ENCODE data around the gene MLLT10. TPM values are rescaled to one million over a fixed set of nuclear protein-coding genes. Genes with fewer than 3 reads are reported as not detected.
"Not testable (repeated sequence)": the region's sequence is repeated elsewhere in the genome, so short reads cannot be mapped to it uniquely, and the experiment has no call there.

MLLT10 gene
- total RNA-seq, 1 donor from 2014 or later: 53.3 TPM

DNA sequence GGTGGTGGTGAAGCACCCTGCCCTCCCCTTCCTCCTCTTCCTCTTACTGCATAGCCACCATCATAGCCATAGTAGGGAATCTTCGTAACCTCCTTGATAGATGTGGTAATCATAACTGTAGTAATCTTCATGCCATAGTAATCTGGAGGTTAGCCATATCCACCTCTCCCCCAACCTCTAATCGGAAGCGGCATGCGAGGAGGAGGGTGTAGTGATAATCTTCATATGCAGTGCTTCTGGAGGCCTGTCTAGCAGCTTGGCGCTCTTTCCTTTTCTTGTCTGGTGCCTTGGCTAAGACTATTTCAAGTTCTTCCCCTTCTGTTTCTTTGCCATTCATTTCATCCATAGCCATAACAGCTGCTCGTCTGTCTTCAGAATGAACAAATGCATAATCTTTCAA lies 90.9 kb downstream of the MLLT10 start:
- H3K27me3 ChIP-seq: no peaks in the 10 kb centered on the region
- intact Hi-C loops (cut with DNase I): no loop called here
- H3K36me3 ChIP-seq: peaks cover 0 to 19% of the 10 kb centered on the region in 2 donors
- no peak for DNase-seq (ENCODE audit: extremely low spot score in 2 of 2)
- no peak overlapping the region for H3K27ac ChIP-seq
- no peak overlapping the region for H3K4me3 ChIP-seq
- H3K9me3 ChIP-seq: no peaks in the 10 kb centered on the region
- no peak for TF ChIP-seq POLR2AphosphoS5 (IDR thresholded peaks at IDR 0.05; ENCODE audit: insufficient read depth in 1 of 2, low read depth in 1 of 2)
- TF ChIP-seq POLR2A (IDR thresholded peaks at IDR 0.05): no peak
- TF ChIP-seq, protein P1, sequence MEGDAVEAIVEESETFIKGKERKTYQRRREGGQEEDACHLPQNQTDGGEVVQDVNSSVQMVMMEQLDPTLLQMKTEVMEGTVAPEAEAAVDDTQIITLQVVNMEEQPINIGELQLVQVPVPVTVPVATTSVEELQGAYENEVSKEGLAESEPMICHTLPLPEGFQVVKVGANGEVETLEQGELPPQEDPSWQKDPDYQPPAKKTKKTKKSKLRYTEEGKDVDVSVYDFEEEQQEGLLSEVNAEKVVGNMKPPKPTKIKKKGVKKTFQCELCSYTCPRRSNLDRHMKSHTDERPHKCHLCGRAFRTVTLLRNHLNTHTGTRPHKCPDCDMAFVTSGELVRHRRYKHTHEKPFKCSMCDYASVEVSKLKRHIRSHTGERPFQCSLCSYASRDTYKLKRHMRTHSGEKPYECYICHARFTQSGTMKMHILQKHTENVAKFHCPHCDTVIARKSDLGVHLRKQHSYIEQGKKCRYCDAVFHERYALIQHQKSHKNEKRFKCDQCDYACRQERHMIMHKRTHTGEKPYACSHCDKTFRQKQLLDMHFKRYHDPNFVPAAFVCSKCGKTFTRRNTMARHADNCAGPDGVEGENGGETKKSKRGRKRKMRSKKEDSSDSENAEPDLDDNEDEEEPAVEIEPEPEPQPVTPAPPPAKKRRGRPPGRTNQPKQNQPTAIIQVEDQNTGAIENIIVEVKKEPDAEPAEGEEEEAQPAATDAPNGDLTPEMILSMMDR (IDR thresholded peaks at IDR 0.05): no peak
- peaks cover 23% of the 10 kb centered on the region for H3K4me1 ChIP-seq

DNA sequence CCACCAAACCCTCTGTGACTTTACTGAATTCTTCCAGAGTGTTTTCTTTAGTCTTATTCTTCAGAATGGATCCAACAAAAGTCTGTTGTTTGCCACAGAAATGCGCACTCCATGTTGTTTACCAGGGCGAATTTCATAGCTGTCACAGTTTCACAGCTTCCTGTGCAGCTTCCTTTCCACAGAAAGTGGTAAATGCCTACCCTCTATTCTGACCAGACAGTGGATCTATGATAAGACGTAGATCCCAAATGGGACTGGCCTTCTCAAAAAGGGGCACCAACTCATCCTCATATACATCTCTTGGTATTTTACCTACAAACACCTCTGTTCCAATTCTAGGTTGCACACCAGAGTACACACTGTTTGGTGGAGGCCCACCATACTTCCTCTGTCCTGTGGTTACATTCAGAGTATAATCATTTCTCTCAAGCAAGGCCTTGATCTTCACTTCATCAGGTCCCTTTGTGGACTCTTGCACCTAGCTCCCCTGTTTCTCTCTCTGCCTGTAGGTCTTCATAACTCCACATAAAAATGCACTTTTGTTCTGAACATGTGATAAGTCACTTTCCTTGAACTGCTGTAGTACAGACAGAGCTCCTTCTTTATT lies 91.7 kb downstream of the MLLT10 start:
- Histone ChIP-seq H3K4me3 (no peak overlapping the region), H3K27ac (no peak overlapping the region), H3K4me1 (peaks cover 23% of the 10 kb centered on the region), H3K27me3 (no peaks in the 10 kb centered on the region), H3K36me3 (peaks cover 0 to 18% of the 10 kb centered on the region in 2 donors), H3K9me3 (no peaks in the 10 kb centered on the region)
- intact Hi-C loops (cut with DNase I): no loop called here
- DNase-seq (ENCODE audit: extremely low spot score in 2 of 2): no peak
- TF ChIP-seq, protein P1 (IDR thresholded peaks at IDR 0.05): no peak
- TF ChIP-seq POLR2A (IDR thresholded peaks at IDR 0.05): no peak
- no peak for TF ChIP-seq POLR2AphosphoS5 (IDR thresholded peaks at IDR 0.05; ENCODE audit: insufficient read depth in 1 of 2, low read depth in 1 of 2)

DNA sequence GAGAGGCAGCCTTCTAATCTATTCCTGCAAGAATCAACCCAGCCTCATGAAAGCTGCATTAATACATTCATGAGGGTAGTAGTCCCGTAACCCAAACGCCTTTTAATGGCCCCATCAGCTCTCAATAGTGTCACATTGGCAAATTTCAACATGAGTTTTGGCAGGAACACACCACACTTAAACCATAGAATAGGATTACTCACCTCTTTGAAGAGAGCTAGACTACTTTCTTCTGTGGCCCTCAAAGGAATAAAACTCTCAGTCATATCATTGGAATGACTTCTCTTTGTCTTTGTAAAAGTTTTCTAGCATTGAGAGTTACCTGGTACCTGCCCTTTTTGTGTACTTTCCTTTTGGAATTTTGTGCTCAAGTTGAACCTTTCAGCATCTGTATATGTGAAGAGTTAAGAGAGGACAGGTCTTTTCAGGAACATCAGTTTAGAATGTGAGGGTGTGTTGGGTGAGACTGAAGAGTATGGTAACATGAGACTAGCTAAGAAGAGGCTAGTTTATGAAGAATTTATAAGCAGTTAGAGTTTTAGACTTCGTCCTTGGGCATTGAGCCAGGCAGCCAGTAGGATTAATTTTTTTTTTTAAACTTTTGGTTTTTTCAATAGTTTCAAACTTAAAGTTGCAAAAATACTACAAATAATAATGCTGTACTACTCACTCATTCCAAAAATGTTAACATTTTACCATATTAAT lies 92.6 kb downstream of the MLLT10 start:
- Histone ChIP-seq H3K4me3 (no peak overlapping the region), H3K4me1 (peaks cover 23% of the 10 kb centered on the region), H3K36me3 (peaks cover 0 to 14% of the 10 kb centered on the region in 2 donors), H3K27me3 (no peaks in the 10 kb centered on the region), H3K9me3 (no peaks in the 10 kb centered on the region), H3K27ac (no peak overlapping the region)
- TF ChIP-seq, protein P1 (IDR thresholded peaks at IDR 0.05): no peak
- intact Hi-C loops (cut with DNase I): no loop called here
- DNase-seq (ENCODE audit: extremely low spot score in 2 of 2): no peak

DNA sequence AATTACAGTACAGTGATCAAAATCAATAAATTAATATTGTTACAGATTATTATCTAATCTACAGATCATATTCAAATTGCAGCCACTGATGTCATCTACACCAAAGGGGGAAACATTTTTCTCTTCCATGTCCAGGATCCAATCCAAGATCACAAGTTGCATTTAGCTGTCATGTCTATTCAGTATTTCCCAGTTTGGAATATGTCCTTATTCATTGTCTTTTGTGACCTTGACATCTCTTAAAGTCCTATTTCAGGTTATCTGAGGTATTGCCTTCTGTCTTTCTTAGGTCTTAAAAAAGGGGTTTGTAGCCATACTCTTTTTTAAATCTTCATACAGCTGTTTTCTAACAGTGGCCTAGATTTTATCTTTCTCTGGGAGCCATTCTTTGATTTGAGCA lies 93.3 kb downstream of the MLLT10 start:
- H3K4me1 ChIP-seq: peaks cover 23% of the 10 kb centered on the region
- H3K27me3 ChIP-seq: no peaks in the 10 kb centered on the region
- intact Hi-C loops (cut with DNase I): no loop called here
- no peak overlapping the region for H3K4me3 ChIP-seq
- no peak for DNase-seq (ENCODE audit: extremely low spot score in 2 of 2)
- H3K9me3 ChIP-seq: no peaks in the 10 kb centered on the region
- H3K36me3 ChIP-seq: peaks cover 0 to 13% of the 10 kb centered on the region in 2 donors
- H3K27ac ChIP-seq: no peak overlapping the region
- TF ChIP-seq, protein P1 (IDR thresholded peaks at IDR 0.05): no peak
- no peak for TF ChIP-seq POLR2AphosphoS5 (IDR thresholded peaks at IDR 0.05; ENCODE audit: insufficient read depth in 1 of 2, low read depth in 1 of 2)
- TF ChIP-seq POLR2A (IDR thresholded peaks at IDR 0.05): no peak

DNA sequence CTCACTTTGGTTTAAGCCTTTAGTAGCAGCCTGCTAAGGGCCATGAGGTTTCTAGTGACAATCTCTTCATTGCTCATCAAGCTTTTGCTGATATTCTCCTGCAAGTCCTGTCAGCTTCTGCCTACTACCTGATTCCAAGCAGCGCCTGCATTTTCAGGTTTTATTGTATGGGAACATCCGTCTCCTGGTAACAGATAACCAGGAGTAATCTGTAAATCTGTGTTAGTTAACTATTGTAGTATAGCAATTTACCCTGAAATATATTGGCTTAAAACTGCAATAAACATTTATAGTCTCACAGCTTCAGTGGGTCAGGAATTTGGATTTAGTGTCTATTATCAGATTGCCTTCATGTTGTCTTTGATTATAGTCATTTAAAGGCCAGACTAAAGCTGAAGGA lies 94.0 kb downstream of the MLLT10 start:
- intact Hi-C loops (cut with DNase I): no loop called here

DNA sequence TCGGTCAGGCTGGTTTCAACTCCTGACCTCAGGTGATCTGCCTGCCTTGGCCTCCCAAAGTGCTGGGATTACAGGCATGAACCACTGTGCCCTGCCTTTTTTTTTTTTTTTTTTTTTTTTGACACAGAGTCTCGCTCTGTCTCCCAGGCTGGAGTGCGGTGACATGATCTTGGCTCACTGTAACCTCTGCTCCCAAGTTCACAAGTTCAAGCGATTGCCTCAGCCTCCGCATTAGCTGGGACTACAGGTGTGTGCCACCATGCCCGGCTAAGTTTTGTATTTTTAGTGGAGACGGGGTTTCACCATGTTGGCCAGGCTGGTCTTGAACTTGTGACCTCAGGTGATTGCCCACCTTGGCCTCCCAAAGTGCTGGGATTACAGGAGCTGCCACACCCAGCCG lies 94.6 kb downstream of the MLLT10 start:
- DNase-seq (ENCODE audit: extremely low spot score in 2 of 2); H3K27me3 ChIP-seq; intact Hi-C loops (cut with DNase I); H3K9me3 ChIP-seq; H3K4me3 ChIP-seq; H3K27ac ChIP-seq; H3K36me3 ChIP-seq: not testable (repeated sequence)
- H3K4me1 ChIP-seq: peaks cover 23% of the 10 kb centered on the region

More for the DNA sequence above, 94.0 kb downstream of the MLLT10 start:
- no peak overlapping the region for H3K4me3 ChIP-seq
- no peak for DNase-seq (ENCODE audit: extremely low spot score in 2 of 2)
- TF ChIP-seq POLR2AphosphoS5 (IDR thresholded peaks at IDR 0.05; ENCODE audit: insufficient read depth in 1 of 2, low read depth in 1 of 2) (no peak), POLR2A (IDR thresholded peaks at IDR 0.05) (no peak)
- TF ChIP-seq, protein P1 (IDR thresholded peaks at IDR 0.05): no peak
- peaks cover 23% of the 10 kb centered on the region for H3K4me1 ChIP-seq
- no peaks in the 10 kb centered on the region for H3K9me3 ChIP-seq
- peaks cover 0 to 7% of the 10 kb centered on the region in 2 donors for H3K36me3 ChIP-seq
- H3K27ac ChIP-seq: no peak overlapping the region
- H3K27me3 ChIP-seq: no peaks in the 10 kb centered on the region

All from vagina (tissue), 2 donors.